H9 (cell line): ENCODE measurements around the gene ZNF626. TPM values are rescaled to one million over a fixed set of nuclear protein-coding genes. Genes with fewer than 3 reads are reported as not detected.

Experiments used
- DNase-seq: peaks from one replicate; pipeline ENCODE4 v3.0.0-alpha.2; 2017
- H2AFZ ChIP-seq: one replicate; pipeline ENCODE4 v1.6.1; 2013; ENCODE audit warnings: mild to moderate bottlenecking, low read length, control low read depth, moderate library complexity
- H2AK5ac ChIP-seq: 2 replicates; pipeline ENCODE4 v1.6.1; 2013; ENCODE audit warnings: low read length, control low read depth, mixed read lengths; ENCODE audit not compliant: insufficient read length
- H2BK120ac ChIP-seq: one replicate; pipeline ENCODE4 v1.6.1; 2013; ENCODE audit warnings: low read depth, mild to moderate bottlenecking, low read length, control low read depth, inconsistent platforms; ENCODE audit not compliant: poor library complexity, severe bottlenecking
- H2BK12ac ChIP-seq: 2 replicates; pipeline ENCODE4 v1.6.1; 2013; ENCODE audit warnings: low read length, control low read depth, mixed read lengths, low read depth; ENCODE audit not compliant: insufficient read length
- H2BK15ac ChIP-seq: 2 replicates; pipeline ENCODE4 v1.6.1; 2013; ENCODE audit warnings: low read depth, low read length, control low read depth
- H2BK20ac ChIP-seq: one replicate; pipeline ENCODE4 v1.6.1; 2013; ENCODE audit warnings: low read depth, mild to moderate bottlenecking, low read length, control low read depth, inconsistent platforms; ENCODE audit not compliant: poor library complexity, severe bottlenecking
- H2BK5ac ChIP-seq: 2 replicates; pipeline ENCODE4 v1.6.1; 2013; ENCODE audit warnings: low read length, control low read depth, mixed read lengths; ENCODE audit not compliant: insufficient read length
- H3K14ac ChIP-seq: 2 replicates; pipeline ENCODE4 v1.6.1; 2013; ENCODE audit warnings: low read length, control low read depth; ENCODE audit not compliant: insufficient read depth
- H3K18ac ChIP-seq: 2 replicates; pipeline ENCODE4 v1.6.1; 2013; ENCODE audit warnings: low read depth, mild to moderate bottlenecking, mixed read lengths, low read length, control low read depth; ENCODE audit not compliant: insufficient read length
- H3K23ac ChIP-seq: 2 replicates; pipeline ENCODE4 v1.6.1; 2013; ENCODE audit warnings: low read length, control low read depth, mixed read lengths, low read depth; ENCODE audit not compliant: insufficient read length
- H3K23me2 ChIP-seq: 2 replicates; pipeline ENCODE4 v1.6.1; 2013; ENCODE audit warnings: low read depth, mild to moderate bottlenecking, mixed read lengths, low read length, control low read depth; ENCODE audit not compliant: insufficient read length, poor library complexity, severe bottlenecking
- H3K27ac ChIP-seq: 2 replicates; pipeline ENCODE4 v1.5.1; 2013; ENCODE audit warnings: low read length, control low read depth, mixed read lengths, low read depth; ENCODE audit not compliant: insufficient read length
- H3K27me3 ChIP-seq: 2 replicates; pipeline ENCODE4 v1.6.1; 2013; ENCODE audit warnings: low read length, control low read depth, inconsistent platforms; ENCODE audit not compliant: insufficient read depth
- H3K4ac ChIP-seq: 2 replicates; pipeline ENCODE4 v1.6.1; 2013; ENCODE audit warnings: low read depth, mild to moderate bottlenecking, control low read depth, inconsistent platforms, low read length, moderate library complexity
- H3K4me1 ChIP-seq: 2 replicates; pipeline ENCODE4 v1.6.1; 2013; ENCODE audit warnings: low read length, control low read depth, inconsistent platforms; ENCODE audit not compliant: insufficient read depth
- H3K4me2 ChIP-seq: 2 replicates; pipeline ENCODE4 v1.6.1; 2013; ENCODE audit warnings: low read length, control low read depth, mixed read lengths; ENCODE audit not compliant: insufficient read length, insufficient read depth
- H3K56ac ChIP-seq: 2 replicates; pipeline ENCODE4 v1.6.1; 2013; ENCODE audit warnings: low read depth, mild to moderate bottlenecking, mixed read lengths, low read length, control low read depth; ENCODE audit not compliant: insufficient read length
- H3K79me1 ChIP-seq: 2 replicates; pipeline ENCODE4 v1.6.1; 2013; ENCODE audit warnings: low read depth, mild to moderate bottlenecking, moderate library complexity, low read length, control low read depth, inconsistent platforms; ENCODE audit not compliant: insufficient read depth, poor library complexity, severe bottlenecking
- H3K79me2 ChIP-seq: 2 replicates; pipeline ENCODE4 v1.6.1; 2013; ENCODE audit warnings: low read length, control low read depth, inconsistent platforms; ENCODE audit not compliant: insufficient read depth
- H3K9ac ChIP-seq: 2 replicates; pipeline ENCODE4 v1.6.1; 2013; ENCODE audit warnings: low read length, control low read depth, mixed read lengths; ENCODE audit not compliant: insufficient read length; ENCODE audit errors: extremely low read depth
- H3K9me3 ChIP-seq: one replicate; pipeline ENCODE4 v1.6.1; 2013; ENCODE audit warnings: low read depth, low read length, inconsistent platforms; ENCODE audit not compliant: control insufficient read depth
- H3T11ph ChIP-seq: one replicate; pipeline ENCODE4 v1.6.1; 2013; ENCODE audit warnings: mild to moderate bottlenecking, low read length, control low read depth, inconsistent platforms
- H4K20me1 ChIP-seq: one replicate; pipeline ENCODE4 v1.6.1; 2013; ENCODE audit not compliant: control insufficient read depth, insufficient read length, insufficient read depth
- H4K5ac ChIP-seq: 2 replicates; pipeline ENCODE4 v1.6.1; 2013; ENCODE audit warnings: low read depth, mild to moderate bottlenecking, mixed read lengths, low read length, control low read depth; ENCODE audit not compliant: insufficient read length
- H4K8ac ChIP-seq: replicated peaks from 2 replicates; pipeline ENCODE4 v1.6.1; 2013; ENCODE audit warnings: low read length, control low read depth, mixed read lengths, low read depth; ENCODE audit not compliant: insufficient read length
- H4K91ac ChIP-seq: 2 replicates; pipeline ENCODE4 v1.6.1; 2013; ENCODE audit warnings: low read depth, mild to moderate bottlenecking, moderate library complexity, mixed read lengths, low read length, control low read depth; ENCODE audit not compliant: insufficient read length
- H3K27ac Mint-ChIP-seq, 3 experiments: 2 replicates in 2 of 3; 3 replicates in 1 of 3; pipeline ENCODE4 v1.8.0; 2020 to 2021; ENCODE audit warnings: mixed read lengths in 3 of 3, mild to moderate bottlenecking in 1 of 3, moderate library complexity in 1 of 3
- H3K27me3 Mint-ChIP-seq: 2 replicates; pipeline ENCODE4 v1.8.0; 2021; ENCODE audit warnings: low read depth, mild to moderate bottlenecking, moderate library complexity, mixed read lengths
- H3K36me3 Mint-ChIP-seq, 3 experiments: 2 replicates in 2 of 3; 3 replicates in 1 of 3; pipeline ENCODE4 v1.8.0; 2020 to 2021; ENCODE audit warnings: low read depth in 3 of 3, mixed read lengths in 3 of 3; ENCODE audit not compliant: insufficient read depth in 1 of 3
- H3K4me1 Mint-ChIP-seq, 2 experiments: 2 replicates each; pipeline ENCODE4 v1.8.0; 2020; ENCODE audit warnings: mixed read lengths in 2 of 2
- H3K4me3 Mint-ChIP-seq, 2 experiments: 2 replicates in 1 of 2; 3 replicates in 1 of 2; pipeline ENCODE4 v1.8.0; 2020 to 2021; ENCODE audit warnings: mild to moderate bottlenecking in 2 of 2, mixed read lengths in 2 of 2, moderate library complexity in 1 of 2
- H3K9me3 Mint-ChIP-seq, 2 experiments: 2 replicates in 1 of 2; 3 replicates in 1 of 2; pipeline ENCODE4 v1.8.0; 2020; ENCODE audit warnings: mild to moderate bottlenecking in 2 of 2, mixed read lengths in 2 of 2, moderate library complexity in 1 of 2
- CTCF ChIP-seq: fragments of 200-600 bp; sonication (generic); conservative IDR thresholded peaks from 3 replicates; pipeline ENCODE4 v1.8.0; 2021; ENCODE audit warnings: antibody characterized with exemption, mild to moderate bottlenecking
- WGBS: extraction: QIAGEN DNeasy Blood & Tissue Kit; methylation state at CpG from one replicate; pipeline ENCODE4 v1.1.7; 2013; ENCODE audit warnings: missing lambda C conversion rate, low lambda C conversion rate, mixed read lengths; ENCODE audit not compliant: insufficient read length; ENCODE audit errors: extremely low coverage; 5-methylcytosine and 5-hydroxymethylcytosine counted together
- total RNA-seq: library from RNA; stranded (reverse); gene quantifications from 2 replicates; pipeline ENCODE4 v1.2.1, GENCODE V29; 2021

ZNF626 gene
- total RNA-seq, 1 experiment from 2014 or later, result 18.3 TPM

GRCh38 chr19:20607943-20608342 is 53.4 kb downstream of the ZNF626 start:
- no peak overlapping the region for H3K27ac Mint-ChIP-seq
- no peaks in the 10 kb centered on the region for H3K27me3 Mint-ChIP-seq
- DNase-seq, result no peak
- Histone ChIP-seq H3K18ac (no peak overlapping the region), H3K4ac (no peak overlapping the region), H3K14ac (no peak overlapping the region), H2AFZ (no peak overlapping the region), H3K56ac (no peak overlapping the region), H2BK15ac (no peak overlapping the region; the same call in 1 of the 2 replicates), H3K23me2 (no peaks in the 10 kb centered on the region), H2BK20ac (no peak overlapping the region), H4K20me1 (no peaks in the 10 kb centered on the region), H3K9ac (no peak overlapping the region), H4K5ac (no peak overlapping the region), H4K8ac (no peak overlapping the region), H4K91ac (no peak overlapping the region), H2BK5ac (no peak overlapping the region), H3K79me2 (no peaks in the 10 kb centered on the region), H3T11ph (no peak overlapping the region), H3K23ac (no peak overlapping the region), H3K27me3 (no peaks in the 10 kb centered on the region), H3K4me2 (no peak overlapping the region), H3K4me1 (no peaks in the 10 kb centered on the region), H2BK120ac (no peak overlapping the region), H3K27ac (no peak overlapping the region), H3K9me3 (no peaks in the 10 kb centered on the region), H3K79me1 (no peaks in the 10 kb centered on the region), H2AK5ac (no peak overlapping the region), H2BK12ac (no peak overlapping the region)
- WGBS, result no CpG with 5 or more reads among the region's 1 CpG
- H3K9me3 Mint-ChIP-seq, result peaks cover 56 to 57% of the 10 kb centered on the region in 2 experiments
- H3K4me1 Mint-ChIP-seq, result no peaks in the 10 kb centered on the region
- no peak overlapping the region for H3K4me3 Mint-ChIP-seq
- no peak for TF ChIP-seq CTCF
- H3K36me3 Mint-ChIP-seq, result peaks cover 0 to 7% (median 4%) of the 10 kb centered on the region in 3 experiments; a peak in 3 of 7 replicates

Other genes starting within 250 kb of the ZNF626 start
- 14.1 and 14.3 TPM in 2 replicates for gene ZNF737, start 95.8 kb downstream of the ZNF626 start, total RNA-seq
- 32.9 and 34.0 TPM in 2 replicates for gene ZNF66, start 114.7 kb upstream of the ZNF626 start, total RNA-seq